GM03348 (cell line): ENCODE data around the gene ABL1.
"Not testable (repeated sequence)": the region's sequence is repeated elsewhere in the genome, so short reads cannot be mapped to it uniquely, and the experiment has no call there.

ENCODE experiments used
- DNase-seq: peaks from one replicate; pipeline ENCODE4 v3.0.0; 2012; ENCODE audit warnings: low spot score

The ABL1 gene

DNA sequence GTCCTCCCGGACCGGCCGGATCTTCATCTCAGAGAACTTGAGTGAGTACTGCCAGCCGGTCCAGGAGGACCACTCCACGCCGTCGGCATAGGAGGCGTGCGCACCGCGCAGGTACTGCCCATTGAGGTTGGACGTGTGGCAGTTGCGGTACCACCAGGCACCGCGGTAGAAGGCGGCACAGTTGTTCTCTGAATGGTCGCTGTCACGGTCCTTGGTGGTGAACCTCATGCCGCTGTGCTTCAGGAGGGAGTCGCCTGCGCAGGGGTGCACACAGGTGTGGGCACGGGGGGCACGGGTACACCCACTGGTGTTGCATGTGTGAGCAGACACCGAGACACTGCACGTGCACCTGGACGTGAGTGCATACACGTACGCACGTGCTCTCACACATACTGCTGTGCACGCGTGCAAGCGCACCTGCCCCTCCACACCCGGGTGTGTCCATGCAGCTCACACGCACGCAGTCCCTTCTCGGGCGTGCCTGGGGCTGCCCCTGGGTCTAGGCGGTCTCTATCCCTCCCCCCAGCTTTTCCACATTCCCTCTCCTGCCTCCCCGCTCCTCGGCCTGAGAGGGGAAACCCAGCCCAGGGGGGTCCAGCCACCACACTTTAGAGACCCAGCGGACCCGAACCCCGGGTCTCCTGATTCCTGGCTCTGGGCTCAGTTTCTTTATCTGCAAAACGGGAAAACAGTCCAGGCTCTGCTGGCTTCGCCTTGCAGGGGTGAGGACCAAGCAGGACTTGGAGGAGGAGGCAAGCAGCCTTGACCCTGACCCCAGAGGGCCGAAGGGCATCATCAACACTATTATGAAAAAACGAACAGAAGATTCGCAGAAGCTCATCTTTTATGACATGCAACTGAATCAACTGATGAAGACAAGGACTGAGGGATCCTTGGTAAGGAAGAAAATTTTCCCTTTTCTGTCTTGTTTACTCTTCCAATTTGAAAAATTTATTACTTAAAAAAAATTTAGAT, 69.3 kb downstream of the ABL1 start:
- DNase-seq: no peak

DNA sequence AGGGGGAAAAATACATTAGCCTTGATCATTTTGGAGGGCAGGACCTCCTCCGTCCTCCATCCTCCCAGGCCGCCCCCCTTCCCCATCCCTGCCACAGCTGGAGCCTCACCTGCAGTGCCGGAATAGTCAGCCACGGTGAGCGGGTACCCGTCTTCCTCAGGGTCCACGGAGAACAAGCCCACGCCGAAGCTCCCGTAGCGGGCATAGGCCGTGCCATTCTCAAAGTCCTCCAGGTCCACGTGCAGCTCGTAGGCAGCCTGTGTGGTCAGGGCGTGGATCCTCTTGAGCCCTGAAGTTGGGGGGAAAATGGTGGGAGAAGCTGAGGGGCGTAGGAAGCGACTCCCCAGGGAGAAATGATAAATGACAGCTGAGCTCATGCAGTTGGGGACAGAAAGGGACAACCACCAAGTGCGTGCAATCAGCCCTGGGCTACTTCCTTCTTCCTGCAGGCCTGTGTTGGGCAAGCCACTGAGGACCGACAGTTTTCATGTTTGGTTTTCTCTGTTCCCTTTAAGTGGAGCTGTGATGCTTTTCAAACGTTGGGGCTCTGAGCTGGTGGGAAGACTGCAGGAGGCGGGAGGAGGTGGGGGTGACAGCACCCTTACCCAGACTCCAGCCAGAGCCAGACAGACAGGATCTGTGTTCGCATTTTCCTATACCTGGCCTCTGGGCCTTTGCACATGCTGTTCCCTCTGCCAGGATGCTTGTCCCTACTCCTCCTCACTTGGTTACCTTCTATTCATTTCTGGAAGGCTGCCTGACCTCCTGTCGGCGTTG, 70.3 kb downstream of the ABL1 start:
- DNase-seq: no peak

DNA sequence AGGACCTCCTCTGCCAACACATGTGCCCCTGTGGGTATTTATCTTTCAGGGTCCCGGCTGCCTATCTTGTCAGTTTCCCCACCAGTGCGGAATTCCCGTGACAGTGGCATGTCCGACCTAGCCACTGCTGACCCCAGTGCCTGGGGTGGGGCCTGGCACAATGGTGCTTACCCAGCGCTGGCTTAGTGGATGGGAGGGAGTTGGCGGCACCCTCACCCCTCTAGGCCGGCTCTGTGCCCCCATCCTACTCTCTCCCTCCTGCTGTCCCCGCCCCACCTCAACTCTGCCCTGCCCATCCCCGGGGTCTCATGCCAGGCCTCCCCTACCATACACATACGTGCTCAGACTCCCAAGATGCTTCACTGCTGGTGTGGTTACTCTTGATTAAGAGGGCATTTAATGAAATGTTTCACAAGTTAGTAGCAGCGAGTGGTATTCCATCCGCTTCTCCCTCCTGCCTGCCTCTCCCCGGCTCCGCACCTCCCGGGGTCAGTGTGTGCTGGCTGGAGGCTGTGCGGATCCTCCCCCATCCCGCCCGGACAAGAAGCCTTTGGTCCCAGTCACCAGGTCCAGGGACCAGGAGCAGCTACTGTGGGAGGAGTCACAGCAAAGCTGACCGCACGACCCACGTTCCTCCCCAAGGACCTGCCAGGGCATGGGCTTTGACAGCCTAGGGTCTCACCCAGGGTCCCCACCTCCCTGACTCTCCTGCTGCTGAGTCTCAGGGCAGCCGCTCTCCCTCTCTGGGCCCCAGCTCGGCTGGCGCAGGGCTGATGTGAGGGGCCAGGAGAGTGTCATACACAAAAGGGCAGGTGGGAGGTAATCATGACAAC, 71.1 kb downstream of the ABL1 start:
- DNase-seq: no peak

DNA sequence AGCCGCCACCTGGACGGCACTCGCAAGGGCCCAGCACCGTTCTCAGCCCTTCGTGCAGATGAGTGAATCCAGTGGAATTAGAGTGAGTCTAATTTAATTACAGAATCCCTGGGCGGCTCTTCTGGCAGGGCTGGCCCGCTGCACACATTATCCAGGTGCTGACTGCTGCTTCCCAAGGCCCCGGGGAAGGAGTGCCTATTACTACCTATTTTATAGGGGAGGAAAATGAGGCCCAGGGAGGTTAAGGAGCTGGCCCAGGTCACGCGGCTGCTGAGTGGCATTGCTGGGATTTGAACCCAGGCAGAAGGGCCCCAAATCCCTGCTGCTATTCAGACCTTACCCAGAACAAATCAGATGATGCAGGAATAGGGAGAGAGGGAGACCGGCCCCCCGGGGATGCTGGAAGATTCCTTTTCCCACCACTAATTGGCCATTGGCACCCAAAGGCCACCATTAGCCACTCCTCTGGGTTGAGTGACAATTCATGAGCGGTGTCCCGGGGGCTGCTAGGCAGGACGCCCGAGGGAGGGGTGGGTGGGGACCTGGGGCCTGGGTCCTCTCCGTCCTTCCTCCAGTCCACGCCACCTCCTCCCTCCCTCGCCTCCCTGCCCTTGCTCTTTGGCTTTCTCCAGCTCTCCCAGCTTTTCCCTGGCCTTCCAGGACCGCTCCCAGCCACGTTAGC, 71.8 kb downstream of the ABL1 start:
- no peak for DNase-seq

DNA sequence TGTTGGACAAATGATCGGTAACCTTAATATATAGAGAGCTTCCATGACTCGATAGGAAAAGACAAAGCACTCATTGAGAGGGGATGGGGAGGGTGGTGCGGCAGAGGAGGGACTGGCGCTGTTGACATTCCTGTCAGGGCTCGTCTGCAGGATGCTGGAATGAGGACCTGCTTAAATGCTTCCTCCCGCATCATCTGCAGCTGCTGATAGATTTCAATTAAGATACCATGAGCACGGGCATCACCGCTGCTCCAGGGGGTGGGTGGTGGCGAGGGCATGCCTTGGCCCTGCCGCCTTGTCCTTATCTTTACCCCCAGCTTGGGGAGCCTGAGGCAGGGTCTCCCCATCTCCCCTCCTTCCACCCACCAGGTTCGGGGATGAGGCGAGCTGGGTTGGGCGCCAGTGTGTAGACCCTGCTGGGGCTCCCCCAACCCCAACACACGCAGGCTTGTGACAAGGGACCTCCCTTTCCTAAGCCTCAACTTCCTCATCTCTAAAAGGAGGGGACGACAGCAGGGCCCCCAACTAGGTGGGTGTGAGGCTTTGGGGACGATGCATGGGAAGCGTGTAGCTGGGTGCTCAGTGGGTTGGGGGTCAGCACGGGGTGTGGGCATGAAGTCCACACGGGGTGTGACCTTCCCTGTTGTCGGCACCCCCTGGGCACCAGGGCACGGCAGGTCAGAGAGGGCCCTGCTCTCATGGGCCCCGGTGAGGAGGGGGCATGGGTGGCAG, 73.3 kb downstream of the ABL1 start:
- no peak for DNase-seq

DNA sequence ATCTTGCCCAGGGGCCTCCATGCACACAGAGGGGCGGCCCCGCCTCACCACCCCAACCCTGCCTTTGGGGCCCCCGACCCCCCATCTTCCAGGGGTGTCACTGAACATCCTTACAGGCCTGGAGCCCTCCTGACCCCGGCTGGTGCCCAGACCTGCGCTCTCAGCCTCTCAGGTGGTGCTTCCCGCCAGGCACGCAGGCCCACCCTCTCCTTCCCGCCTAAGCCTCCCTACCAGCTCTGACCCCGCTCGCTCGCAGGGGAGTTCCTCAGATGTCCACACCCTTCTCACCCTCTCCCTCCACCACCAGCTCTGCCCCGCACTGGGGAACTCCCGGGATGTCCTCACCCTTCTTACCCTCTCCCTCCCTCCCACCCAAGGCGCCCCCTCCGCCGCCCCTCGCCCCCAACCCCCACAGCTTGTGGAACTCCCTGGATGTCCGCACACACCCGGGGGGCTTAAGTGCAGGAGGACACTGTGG, 73.9 kb downstream of the ABL1 start:
- DNase-seq: no peak

DNA sequence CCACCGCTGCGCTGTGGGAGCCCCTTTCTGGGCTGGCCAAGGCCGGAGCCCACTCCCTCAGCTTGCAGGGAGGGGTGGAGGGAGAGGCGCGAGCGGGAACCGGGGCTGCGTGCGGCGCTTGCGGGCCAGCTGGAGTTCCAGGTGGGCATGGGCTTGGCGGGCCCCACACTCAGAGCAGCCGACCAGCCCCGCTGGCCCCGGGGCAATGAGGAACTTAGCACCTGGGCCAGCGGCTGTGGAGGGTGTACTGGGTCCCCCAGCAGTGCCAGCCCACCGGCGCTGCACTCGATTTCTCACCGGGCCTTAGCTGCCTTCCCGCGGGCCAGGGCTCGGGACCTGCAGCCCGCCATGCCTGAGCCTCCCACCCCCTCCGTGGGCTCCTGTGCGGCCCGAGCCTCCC, 75.0 kb downstream of the ABL1 start:
- not testable (repeated sequence) for DNase-seq

DNA sequence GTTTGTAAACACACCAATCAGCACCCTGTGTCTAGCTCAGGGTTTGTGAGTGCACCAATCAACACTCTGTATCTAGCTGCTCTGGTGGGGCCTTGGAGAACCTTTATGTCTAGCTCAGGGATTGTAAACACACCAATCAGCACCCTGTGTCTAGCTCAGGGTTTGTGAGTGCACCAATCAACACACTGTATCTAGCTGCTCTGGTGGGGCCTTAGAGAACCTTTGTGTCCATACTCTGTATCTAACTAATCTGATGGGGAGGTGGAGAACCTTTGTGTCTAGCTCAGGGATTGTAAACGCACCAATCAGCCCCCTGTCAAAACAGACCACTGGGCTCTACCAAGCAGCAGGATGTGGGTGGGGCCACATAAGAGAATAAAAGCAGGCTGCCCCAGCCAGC, 75.6 kb downstream of the ABL1 start:
- not testable (repeated sequence) for DNase-seq

DNA sequence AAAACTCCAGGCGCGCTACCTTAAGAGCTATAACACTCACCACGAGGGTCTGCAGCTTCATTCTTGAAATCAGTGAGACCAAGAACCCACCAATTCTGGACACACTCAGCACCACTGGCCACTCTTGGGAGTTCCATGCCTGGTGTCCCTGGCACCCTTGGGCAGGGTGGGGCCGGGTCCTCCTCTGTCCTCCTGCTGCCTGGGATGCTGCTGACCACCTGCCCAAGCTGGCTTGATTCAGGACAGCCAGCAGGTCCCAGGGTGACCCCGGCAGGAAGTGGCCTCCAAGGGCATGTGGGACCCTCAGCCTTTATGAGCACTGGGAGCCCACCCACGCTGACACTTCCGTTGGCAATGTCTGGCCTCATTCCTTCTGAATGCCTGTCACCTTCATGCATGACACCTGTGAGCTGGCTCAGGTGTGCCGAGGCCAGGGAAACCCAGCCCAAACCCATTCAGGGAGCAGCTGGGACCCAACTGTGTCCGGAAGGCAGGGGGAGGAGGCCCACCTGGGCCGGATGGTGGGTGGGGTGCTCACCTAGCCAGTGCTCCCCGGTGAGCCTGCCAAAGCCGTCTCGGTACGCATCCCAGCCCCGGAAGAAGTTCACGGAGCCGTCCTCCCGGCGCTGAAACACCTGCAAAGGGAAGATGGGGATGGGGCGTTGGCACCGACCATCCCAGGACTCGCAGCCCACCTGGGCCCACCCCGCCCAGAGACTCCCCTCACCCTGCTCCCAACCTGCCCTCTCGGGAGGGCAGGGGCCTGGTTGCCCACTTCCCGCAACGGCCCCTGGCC, 76.4 kb downstream of the ABL1 start:
- no peak for DNase-seq

DNA sequence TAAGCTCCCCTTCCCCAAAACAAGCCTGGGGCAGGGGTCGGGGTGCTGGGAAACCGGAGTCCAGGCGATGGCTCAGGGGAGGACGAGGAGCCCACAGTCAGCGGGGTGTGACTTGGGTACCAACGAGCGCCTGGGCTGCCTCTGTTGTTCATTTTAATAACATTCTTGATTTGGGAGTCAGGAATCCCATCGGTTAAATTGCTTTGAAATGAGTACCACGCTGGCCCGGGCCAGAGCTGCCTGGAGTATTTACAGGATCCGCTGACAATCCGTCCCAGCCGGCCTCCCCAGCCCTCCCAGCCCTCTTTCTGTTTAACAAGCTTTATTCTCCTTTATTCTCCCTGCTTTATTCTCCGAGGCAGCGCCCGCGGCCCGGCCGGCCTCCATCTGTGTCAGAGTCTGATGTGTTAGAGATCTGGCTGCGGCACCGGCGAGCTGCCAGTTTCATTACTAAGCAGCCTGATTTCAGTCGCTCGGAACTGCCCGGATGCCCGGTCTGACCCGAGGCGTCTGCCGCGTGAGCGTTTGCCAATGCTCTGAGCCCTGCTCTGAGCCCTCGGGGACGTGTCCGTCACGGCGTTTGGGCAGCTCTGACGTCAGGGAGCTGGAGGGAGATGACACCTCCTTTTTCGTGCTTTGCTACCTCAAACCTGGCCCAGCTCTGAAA, 78.0 kb downstream of the ABL1 start:
- peak; percentile 51 for DNase-seq

DNA sequence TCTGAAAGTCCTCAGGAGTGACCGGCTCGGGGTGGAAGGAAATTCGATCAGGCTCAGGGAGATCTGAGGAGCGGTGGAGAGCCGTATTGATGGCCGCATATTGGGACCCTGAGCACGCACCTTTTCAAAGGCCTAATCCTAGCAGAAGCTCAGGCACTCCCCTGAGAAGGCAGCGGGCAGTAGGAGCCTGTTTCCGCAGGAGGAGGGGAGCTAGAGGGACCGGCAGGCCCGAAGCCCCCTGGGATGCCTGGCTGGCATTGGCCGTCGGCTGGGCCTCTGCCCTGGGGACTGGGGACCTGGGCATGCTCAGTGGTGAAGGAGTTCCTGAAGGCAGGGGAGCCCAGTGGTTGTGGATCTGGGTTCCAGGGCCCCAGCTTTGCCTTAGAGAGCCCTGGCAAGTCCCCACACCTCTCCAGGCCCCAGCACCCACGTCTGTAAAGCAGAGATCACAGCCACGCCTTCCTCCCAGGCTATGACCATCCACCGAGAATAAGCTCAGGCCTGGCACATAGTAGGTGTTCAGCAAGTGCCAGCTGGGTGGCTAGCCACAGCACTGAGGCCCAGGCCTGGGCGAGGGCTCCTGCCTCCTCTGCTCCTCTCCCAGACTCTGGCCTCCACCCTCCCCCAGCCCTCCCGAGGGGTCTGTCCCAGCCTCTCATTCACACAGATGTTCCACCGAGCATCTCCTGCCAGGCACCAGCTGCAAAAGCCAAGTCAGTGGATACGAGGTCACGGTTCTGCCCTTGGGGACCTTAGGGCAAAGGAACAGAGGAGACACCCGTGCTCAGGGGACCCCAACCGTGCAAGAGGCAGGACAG, 78.8 kb downstream of the ABL1 start:
- DNase-seq: no peak

DNA sequence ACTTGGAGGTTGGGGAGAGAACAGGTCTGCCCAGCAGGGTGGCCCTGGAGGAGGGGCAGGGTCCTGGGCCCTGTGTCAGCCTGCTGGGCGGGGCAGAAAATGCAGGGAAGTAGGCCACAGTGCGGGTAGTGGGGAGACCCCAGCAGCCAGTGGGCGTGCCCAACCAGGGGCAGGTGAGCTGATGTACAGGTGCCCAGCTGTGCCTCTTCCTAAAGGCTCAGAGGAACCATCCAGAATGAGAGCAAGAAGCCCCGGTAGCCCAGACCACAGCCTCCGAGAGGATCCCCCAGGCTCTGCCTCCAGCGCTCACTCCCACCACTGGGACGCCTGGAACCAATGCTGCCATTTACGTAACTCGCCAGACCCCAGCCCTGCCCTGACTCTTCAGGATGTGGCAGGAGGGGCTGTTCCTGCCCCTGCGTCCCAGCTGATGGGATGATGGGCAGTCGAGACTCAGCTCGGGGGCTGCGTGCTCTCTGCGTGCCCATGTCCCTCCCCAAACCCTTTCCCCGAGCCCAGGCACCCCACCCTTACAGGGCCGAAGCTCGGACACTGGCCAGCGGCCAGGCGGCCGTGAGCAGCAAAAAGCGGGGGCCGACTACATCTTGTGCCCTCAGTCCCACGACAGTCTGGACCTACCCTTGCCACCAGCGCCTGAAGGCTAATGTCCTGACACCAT, 79.5 kb downstream of the ABL1 start:
- DNase-seq: no peak

DNA sequence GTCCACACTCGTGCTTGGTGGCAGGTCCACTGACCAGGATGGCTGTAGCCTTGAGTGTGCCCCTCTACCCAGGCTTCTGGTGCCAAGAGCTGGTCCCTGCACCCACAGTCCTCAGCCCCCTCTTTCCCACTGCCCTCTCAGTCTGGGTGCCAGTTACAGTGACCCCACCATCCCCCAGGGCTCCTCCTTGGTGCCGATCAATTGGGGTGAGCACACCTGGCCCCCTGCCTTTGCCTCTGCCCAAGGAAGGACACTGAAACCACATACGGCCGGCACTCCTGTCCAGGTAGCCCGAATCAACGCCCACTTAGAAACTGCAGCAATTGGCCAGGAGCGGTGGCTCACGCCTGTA, 80.0 kb downstream of the ABL1 start:
- no peak for DNase-seq

DNA sequence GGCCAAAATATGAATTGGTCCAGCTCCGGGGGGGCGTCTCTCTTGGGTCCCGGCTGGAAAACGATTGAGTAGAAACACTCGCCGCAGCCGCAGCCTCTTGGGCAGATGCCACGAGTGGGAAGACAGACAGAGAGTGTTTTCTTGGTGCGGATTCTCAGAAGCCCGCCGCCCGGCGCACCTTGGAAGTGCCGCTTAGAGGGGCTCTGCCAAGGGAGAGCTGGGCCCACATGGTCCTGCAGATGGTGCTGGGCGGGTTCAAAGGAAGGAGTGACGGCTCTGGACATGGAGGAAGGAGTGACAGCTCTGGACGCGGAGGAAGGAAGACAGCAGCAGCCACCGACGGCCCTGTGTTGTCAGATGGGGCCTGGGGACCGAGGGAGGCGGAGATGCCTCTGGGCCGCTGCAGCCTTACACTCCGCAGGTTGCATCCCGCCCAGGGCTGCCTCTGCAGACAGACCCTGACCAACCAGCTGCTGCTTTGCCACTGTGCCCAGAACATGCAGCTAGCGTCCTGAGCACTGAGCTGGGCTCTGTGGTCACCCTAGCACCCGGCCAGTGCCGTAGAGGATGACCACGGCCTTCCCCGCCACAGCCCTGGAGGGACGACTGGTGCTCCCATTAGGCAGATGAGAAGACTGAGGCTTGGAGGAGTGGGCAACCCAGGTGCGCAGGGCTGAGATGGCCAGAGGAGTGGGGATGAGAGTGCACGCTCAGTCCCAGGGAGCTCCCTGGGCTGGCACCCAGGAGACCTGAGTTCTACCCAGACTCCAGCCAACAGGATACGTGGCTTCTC, 82.3 kb downstream of the ABL1 start:
- DNase-seq: no peak

DNA sequence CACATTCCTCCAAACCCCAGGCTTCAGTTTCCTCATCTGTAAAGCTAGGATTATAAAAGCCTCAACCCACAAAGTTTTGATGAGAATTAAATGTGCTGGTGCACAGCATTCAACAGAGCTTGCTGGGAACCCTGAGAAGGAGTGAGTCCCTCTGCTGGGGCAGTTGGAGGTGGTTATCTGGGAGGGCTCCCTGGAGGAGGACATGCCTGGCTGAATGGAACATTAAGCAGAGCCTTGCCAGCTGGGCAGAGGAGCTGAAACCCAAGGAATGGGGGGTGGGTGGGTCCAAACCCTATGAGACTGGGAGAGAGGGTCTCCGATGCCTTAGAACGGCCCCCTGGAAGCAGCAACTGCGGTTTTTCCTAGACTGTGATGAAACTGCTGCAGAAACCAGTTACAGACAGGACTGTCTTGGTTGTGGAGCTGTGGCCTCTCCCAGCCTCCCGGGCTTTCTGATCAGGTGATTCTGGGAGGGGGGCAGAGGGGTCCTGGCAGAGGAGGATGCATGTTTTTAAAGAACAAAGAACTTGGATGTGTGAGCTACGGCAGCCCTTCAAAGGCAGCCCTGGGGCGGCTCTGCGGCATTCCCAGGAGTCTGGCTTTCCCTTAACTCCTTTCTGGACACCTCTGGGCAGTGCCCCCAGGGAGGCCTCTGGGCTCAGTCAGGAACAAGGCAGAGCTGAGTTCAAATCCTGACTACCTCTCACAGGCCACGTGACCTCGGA, 83.2 kb downstream of the ABL1 start:
- no peak for DNase-seq

DNA sequence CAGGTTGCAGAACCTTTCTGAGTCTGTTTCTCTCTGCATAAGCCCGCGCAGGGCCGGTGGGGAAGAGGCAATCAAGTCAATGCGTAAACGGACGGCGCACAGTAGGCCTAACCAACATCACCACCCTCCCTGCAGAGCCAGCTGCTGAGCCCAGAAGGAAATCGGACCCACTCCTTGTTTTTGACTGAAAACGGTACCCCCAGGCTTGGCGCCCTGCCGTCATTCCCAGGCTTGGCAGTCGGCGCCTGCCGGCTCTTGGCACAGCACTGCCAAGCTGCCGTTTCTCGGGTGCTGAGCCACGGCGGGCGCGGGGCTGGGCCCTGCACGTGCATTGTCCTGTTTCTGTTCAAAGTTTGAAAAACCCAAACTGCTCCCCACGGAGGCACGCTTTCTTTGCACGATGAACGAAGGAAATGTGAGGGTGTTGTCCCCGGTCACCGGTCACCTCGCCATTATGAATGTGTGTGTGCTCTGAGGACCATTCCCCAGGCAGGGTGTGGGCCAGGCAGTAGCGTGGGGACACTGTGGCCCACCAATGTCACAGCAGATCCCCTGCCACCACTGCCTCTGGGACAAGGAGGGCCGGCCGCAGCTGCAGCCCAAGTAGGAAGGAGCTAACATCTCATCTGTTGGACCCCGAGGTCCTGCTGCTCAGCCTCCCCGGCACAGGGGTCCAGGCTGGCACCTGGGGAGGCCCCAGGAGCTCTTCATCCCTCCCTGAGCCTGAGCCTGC, 83.9 kb downstream of the ABL1 start:
- no peak for DNase-seq
